Measurements from ENCODE around the gene POLR3K. TPM values are rescaled to one million over a fixed set of nuclear protein-coding genes. Genes with fewer than 3 reads are reported as not detected.
A peak's percentile ranks its signal among the peaks of the same experiment; 100 is the strongest.

Gene POLR3K
- polyA plus RNA-seq, 3 donors: 7.8 to 11.2 (median 9.8) TPM

GRCh38 chr16:83060-83603 is 29.7 kb upstream of the POLR3K start:
- H3K27ac ChIP-seq (ENCODE audit: low read depth, low read length): no peak overlapping the region
- 92 to 96% (median 95%) methylated on average over 29 to 31 of the region's 31 CpGs for WGBS, 3 donors

DNA sequence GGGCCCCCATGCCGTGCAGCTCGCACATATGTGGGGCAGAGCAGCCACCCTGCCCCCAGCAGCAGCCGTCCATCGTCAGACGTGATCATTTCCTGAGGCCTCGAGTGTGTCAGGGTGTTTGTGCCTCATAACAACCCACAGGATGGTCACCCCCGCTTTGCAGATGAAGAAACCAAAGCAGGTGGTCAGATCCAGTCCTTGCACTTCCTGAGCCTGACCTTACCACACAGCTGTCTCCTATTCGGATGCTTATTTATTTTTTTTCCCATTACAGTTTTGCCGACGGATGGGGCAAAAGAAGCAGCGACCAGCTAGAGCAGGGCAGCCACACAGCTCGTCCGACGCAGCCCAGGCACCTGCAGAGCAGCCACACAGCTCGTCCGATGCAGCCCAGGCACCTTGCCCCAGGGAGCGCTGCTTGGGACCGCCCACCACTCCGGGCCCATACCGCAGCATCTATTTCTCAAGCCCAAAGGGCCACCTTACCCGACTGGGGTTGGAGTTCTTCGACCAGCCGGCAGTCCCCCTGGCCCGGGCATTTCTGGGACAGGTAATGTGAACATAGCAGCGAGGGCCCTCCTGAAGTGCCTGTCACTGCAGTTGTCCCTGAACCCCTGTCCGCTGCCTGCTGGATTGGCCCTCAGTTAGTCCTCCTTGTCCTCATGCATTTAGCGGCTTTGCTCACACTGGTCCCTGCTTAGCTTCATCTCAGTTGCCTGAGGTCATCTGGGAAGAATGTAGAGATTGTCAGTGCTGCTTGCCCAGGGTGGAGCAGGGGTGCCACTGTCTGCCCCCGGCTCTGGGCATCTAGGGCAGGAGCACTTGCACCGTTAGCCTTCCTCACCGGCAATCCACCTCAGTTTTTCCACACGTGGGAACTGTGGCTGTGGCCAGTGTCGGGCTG is 26.0 kb upstream of the POLR3K start:
- 65 to 75% (median 68%) methylated on average over 32 of the region's 32 CpGs for WGBS, 3 donors

GRCh38 chr16:78444-79150 is 25.2 kb upstream of the POLR3K start:
- peak overlapping the region; percentile 24 for H3K27ac ChIP-seq (ENCODE audit: low read depth, low read length)
- 5 to 6% (median 5%) methylated on average over 35 to 36 of the region's 36 CpGs for WGBS, 3 donors

More for the DNA sequence above, 26.0 kb upstream of the POLR3K start:
- H3K27ac ChIP-seq (ENCODE audit: low read depth, low read length): no peak overlapping the region

DNA sequence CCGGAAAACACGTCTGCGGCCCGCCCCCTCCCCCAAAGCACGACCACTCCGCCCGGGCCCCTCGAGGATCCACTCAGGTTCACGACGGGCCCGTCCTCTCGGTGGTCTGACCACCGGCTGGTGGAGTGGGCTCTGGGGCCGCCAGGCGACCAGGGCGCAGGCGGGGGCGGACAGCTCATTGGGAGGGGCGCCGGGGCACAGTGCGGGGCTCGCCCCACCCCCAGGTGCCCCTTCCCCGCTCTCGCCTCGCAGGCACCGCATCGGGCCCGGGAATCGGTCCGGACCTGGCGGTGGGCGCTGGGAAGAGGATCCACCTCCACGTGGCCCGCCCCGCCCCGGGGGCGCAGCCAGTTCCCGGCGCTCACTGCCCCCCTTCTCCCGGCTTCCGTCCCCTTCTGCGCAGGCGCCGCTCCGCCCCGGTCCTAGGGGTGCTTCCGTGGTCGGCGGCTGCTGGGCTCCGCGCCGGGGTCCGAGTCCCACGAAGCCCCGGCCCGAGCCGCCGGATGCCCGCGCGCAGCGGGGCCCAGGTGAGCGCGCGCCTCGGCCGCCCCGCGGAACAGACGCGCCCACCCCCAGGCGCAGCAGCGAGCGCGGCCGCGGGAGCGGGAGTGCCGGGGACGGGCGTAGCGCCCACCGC is 24.5 kb upstream of the POLR3K start, which contains the start of gene MPG:
Gene MPG, plus strand, starts transcription at position 419 of the 637 bp plus-strand sequence. Its CDS starts 85 bp downstream, at position 504.
- WGBS, 3 donors: 0 to 1% (median 1%) methylated on average over 66 to 82 of the region's 83 CpGs
- peak within 1 kb of the TSS; percentile 68 for H3K27ac ChIP-seq (ENCODE audit: low read depth, low read length)

DNA sequence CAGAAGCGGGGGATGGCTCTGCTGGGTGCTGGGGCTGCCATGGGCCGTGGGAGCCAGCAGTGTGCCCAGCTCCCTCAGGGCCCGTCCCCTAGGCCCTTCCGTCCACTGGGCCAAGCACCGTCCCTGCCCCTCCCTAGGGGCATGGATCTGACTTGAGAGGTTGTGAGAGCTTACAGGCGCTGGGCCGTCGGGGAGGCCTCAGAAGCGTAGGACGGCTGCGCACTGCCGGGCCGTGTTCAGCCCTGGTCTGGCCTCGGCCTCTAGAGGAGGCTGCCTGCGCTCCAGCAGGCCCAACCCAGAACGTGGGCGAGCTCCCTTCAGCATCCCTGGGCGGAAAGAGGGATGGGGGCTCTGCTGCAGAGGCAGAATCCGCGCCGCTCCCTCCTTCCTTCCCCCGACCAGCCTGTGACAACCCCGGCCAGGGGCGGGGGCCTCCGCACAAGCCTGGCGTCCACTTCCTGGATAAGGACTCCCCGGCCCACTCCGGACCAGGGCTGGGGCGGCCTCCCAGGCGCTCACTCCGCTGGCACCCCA is 23.9 kb upstream of the POLR3K start:
- 3 to 25% (median 9%) methylated on average over 28 to 31 of the region's 31 CpGs for WGBS, 3 donors
- H3K27ac ChIP-seq (ENCODE audit: low read depth, low read length): peak overlapping the region; percentile 68

DNA sequence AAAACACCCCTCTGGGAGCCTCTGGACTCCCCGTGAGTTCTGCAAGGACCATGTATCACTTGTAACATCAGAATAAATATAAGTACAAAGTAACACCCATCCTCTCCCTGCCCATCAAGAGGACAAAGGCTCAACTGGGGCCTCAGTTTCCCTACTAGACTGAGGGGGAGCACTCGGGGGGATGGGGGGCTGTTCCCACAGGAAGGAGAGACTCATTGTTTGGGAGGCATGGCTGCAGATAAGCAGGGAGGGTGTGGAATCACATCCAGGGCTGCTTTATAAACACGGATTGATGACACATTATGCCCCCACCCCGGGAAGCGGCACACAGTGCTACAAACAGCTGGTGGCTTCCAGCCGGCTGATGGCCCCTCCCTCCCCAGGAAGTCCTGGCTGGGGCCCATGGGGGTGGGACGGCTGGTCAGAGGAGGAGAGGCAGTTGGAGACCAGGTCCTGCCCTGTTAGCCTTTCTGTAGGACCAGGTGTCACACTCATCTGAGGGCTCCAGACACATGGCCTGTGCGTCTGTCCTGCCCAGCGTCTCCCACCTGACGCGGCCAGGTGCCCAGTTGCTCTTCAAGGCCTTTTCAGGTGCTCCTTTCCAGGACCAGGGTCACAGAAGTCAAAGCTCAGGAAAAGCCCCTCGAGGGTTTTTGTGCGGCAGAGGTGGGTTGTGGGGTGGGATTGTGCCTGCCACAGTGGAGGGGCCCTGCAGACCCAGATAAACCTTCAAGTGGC is 23.3 kb upstream of the POLR3K start:
- H3K27ac ChIP-seq (ENCODE audit: low read depth, low read length): no peak overlapping the region
- 10 to 19% (median 13%) methylated on average over 12 to 13 of the region's 13 CpGs for WGBS, 3 donors

- WGBS, 3 donors: 15 to 54% (median 25%) methylated on average over 11 of the region's 11 CpGs
- no peak overlapping the region for H3K27ac ChIP-seq (ENCODE audit: low read depth, low read length)
These were observed 22.4 kb upstream of the POLR3K start for GRCh38 chr16:75580-76501.

- no peak overlapping the region for H3K27ac ChIP-seq (ENCODE audit: low read depth, low read length)
- WGBS, 3 donors: 83 to 88% (median 87%) methylated on average over 16 of the region's 16 CpGs
These were observed 21.4 kb upstream of the POLR3K start for GRCh38 chr16:74747-75334.

DNA sequence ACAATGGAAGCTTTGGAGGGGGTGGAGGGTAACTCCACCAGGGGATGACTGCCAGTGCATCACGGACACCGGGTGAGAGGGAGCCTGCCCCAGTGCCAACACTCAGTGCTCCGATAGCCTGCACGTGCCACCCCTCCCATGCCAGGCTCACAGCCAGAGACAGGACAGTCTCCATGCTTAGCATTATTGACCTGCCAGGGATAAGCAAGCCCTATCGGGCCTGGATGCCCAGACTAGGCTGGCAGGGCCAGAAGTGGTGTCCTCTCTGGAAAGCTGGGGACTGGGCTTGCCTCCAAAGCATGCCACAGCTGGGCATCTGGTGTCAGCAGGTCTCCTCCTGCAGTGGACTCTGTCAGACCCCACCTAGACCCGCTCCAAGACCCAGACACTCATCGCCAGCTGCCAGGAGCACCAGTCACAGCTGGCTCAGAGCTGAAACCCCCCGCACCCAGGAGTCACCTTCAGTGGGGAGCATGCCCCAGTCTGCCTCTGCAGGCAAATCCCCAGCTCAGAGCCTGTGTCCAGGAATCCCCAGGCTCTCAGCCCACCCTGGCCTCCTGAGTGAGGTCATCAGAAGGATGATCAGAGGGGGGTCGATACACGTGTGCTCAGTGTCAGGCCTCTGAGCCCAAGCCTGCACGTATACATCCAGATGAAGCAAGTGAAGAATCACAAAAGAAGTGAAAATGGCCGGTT is 20.8 kb upstream of the POLR3K start:
- H3K27ac ChIP-seq (ENCODE audit: low read depth, low read length): no peak overlapping the region
- WGBS, 3 donors: 64 to 73% (median 69%) methylated on average over 12 of the region's 12 CpGs

- WGBS, 3 donors: 20 to 27% (median 22%) methylated on average over 54 to 62 of the region's 62 CpGs
- no peak within 1 kb of the TSS for H3K27ac ChIP-seq (ENCODE audit: low read depth, low read length)
These were observed 19.4 kb upstream of the POLR3K start, which contains the start of gene RHBDF1 for GRCh38 chr16:72561-73548. TSS of gene RHBDF1 (minus strand) at chr16:72631. CDS start at chr16:65015, 7,616 bp downstream.

- WGBS, 3 donors: 10 to 14% (median 10%) methylated on average over 40 to 57 of the region's 57 CpGs
These were observed 18.4 kb upstream of the POLR3K start for GRCh38 chr16:71540-72401.

DNA sequence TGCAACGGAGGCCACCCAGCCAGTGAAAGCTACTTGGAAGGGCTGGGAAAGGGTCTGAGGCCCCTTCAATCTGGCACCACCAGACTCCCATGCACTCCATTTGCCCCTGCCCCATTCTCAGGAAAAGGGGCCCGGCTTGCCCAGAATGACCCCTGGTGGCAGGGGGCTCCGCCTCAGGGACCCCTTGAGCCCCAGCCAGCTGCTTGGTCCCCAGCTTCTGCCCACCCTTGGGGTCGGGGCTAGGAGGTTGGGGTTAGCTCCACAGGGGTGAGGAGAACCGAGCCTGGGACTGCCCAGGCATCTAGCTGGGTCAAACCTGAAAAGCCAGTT is 17.8 kb upstream of the POLR3K start:
- no peak overlapping the region for H3K27ac ChIP-seq (ENCODE audit: low read depth, low read length)
- 48 to 59% (median 58%) methylated on average over 5 of the region's 5 CpGs for WGBS, 3 donors

More at GRCh38 chr16:71540-72401, 18.4 kb upstream of the POLR3K start:
- no peak overlapping the region for H3K27ac ChIP-seq (ENCODE audit: low read depth, low read length)

- WGBS, 3 donors: 65 to 81% (median 76%) methylated on average over 8 of the region's 8 CpGs
- no peak overlapping the region for H3K27ac ChIP-seq (ENCODE audit: low read depth, low read length)
These were observed 15.8 kb upstream of the POLR3K start for GRCh38 chr16:69181-69580.

Measured in adipose tissue (tissue), 3 donors.